ENCODE measurements around the gene CTU2. TPM values are rescaled to one million over a fixed set of nuclear protein-coding genes. Genes with fewer than 3 reads are reported as not detected.
"Not testable (repeated sequence)": the region's sequence is repeated elsewhere in the genome, so short reads cannot be mapped to it uniquely, and the experiment has no call there.

The CTU2 gene
- 10 to 100 TPM; 38.0 to 41.6 TPM for total RNA-seq

- POLR2A ChIA-PET = interaction anchor here (1.1 to 4.1 kb wide), 4 partner anchors 11 to 150 kb away, joined by 3 to 16 read pairs (median 4); partner anchors contain the start of genes GALNS and TRAPPC2L
- no peaks in the 10 kb centered on the region for H3K27me3 Mint-ChIP-seq
- peak within 1 kb of the TSS; percentile 91 for H3K27ac Mint-ChIP-seq
- H3K4me3 Mint-ChIP-seq = peak within 1 kb of the TSS; percentile 82
- H3K36me3 Mint-ChIP-seq = peaks cover 8% of the 10 kb centered on the region
- peak; percentile 94 for DNase-seq
- H3K4me1 Mint-ChIP-seq (ENCODE audit: low read depth) = peaks cover 47% of the 10 kb centered on the region
- CTCF ChIA-PET = interaction anchor here (3.9 to 5.4 kb wide), 2 partner anchors 20 to 31 kb away, joined by 24 to 36 read pairs; partner anchors contain the start of gene SNAI3
- H3K9me3 Mint-ChIP-seq = no peaks in the 10 kb centered on the region
- intact Hi-C loops (cut with micrococcal nuclease) = loop anchor here (1.0 to 5.0 kb wide), 4 partner anchors 76 to 151 kb away; partner anchors contain the start of genes CDT1, TRAPPC2L and ZC3H18
These were observed at the start of gene CTU2, which contains the start of gene RNF166 for GRCh38 chr16:88706229-88706964. Gene CTU2 (plus strand): TSS chr16:88706503. CDS start chr16:88706531, 28 bp downstream. Gene RNF166 (minus strand): TSS chr16:88706408. CDS start chr16:88706325, 83 bp downstream.

DNA sequence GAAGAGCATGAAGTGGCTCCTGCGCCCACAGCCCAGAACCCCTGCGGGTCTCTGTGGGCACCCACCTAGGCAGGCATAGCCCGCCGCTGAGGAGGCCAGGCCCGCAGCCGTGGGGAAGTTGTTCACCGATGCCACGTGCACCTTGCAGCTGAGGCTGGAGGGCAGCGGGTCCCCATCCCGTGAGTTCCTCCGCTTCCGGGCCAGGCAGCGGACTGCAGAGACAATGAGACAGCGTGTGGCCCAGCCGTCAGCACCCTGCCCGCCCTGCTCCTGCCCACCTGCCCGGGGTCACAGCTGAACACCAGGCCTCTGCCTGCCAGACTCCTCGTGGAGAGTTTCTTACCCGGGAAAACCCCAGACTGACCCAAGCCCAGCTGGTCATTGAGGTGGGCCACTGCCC lies 48.9 kb upstream of the CTU2 start:
- intact Hi-C loops (cut with micrococcal nuclease) = no loop called here
- DNase-seq = no peak
- Mint-ChIP-seq H3K4me3 (no peak overlapping the region), H3K9me3 (no peaks in the 10 kb centered on the region), H3K27ac (no peak overlapping the region), H3K36me3 (peaks cover 11% of the 10 kb centered on the region), H3K4me1 (ENCODE audit: low read depth) (peaks cover 11% of the 10 kb centered on the region), H3K27me3 (no peaks in the 10 kb centered on the region)
- POLR2A ChIA-PET = no interaction called here
- CTCF ChIA-PET = interaction anchor here (1.3 to 2.2 kb wide), 2 partner anchors 28 to 80 kb away, joined by 3 to 4 read pairs; no protein-coding TSS in a partner anchor

DNA sequence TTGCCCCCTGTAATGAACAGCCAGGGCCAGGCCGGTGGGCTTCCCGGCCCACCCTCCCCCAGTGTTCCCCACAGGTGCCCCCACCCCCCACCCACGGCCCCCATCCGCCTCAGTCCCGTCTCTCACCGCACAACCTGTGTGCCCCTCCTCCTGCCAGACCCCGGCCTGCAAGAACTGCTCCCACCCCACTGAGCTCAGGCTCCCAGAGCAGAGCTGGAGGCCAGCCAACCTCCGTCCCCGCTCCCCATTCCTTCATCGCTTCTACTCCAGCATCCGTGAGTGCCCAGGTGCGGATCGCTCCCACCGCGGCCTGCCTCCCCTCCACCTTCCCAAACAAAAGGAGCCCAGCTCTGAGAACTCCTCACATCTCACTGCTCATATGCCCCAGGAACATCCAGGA lies 47.6 kb upstream of the CTU2 start:
- intact Hi-C loops (cut with micrococcal nuclease) = no loop called here
- Mint-ChIP-seq H3K36me3 (peaks cover 11% of the 10 kb centered on the region), H3K27me3 (no peaks in the 10 kb centered on the region), H3K27ac (no peak overlapping the region), H3K4me1 (ENCODE audit: low read depth) (peaks cover 11% of the 10 kb centered on the region), H3K9me3 (no peaks in the 10 kb centered on the region), H3K4me3 (no peak overlapping the region)
- ChIA-PET POLR2A (no interaction called here), CTCF (interaction anchor here (1.3 kb wide), 1 partner anchor 79 kb away, joined by 3 read pairs; no protein-coding TSS in a partner anchor)
- DNase-seq = no peak

GRCh38 chr16:88659160-88659559 lies 47.1 kb upstream of the CTU2 start:
- intact Hi-C loops (cut with micrococcal nuclease) = no loop called here
- POLR2A ChIA-PET = no interaction called here
- H3K4me3 Mint-ChIP-seq = no peak overlapping the region
- CTCF ChIA-PET = no interaction called here
- no peaks in the 10 kb centered on the region for H3K9me3 Mint-ChIP-seq
- DNase-seq = no peak
- H3K27me3 Mint-ChIP-seq = no peaks in the 10 kb centered on the region
- H3K36me3 Mint-ChIP-seq = peaks cover 11% of the 10 kb centered on the region
- H3K4me1 Mint-ChIP-seq (ENCODE audit: low read depth) = peaks cover 14% of the 10 kb centered on the region
- no peak overlapping the region for H3K27ac Mint-ChIP-seq

- no peak overlapping the region for H3K27ac Mint-ChIP-seq
- H3K9me3 Mint-ChIP-seq = no peaks in the 10 kb centered on the region
These were observed 44.8 kb upstream of the CTU2 start for GRCh38 chr16:88661468-88661867.

GRCh38 chr16:88662222-88662842 lies 44.0 kb upstream of the CTU2 start:
- peak; percentile 45 for DNase-seq
- Mint-ChIP-seq H3K27me3 (no peaks in the 10 kb centered on the region), H3K9me3 (no peaks in the 10 kb centered on the region), H3K36me3 (peaks cover 2% of the 10 kb centered on the region), H3K4me1 (ENCODE audit: low read depth) (peaks cover 17% of the 10 kb centered on the region), H3K27ac (peak overlapping the region; percentile 83), H3K4me3 (peak overlapping the region; percentile 91)
- ChIA-PET CTCF (no interaction called here), POLR2A (interaction anchor here (1.0 to 3.2 kb wide), 3 partner anchors 25 to 92 kb away, joined by 4 to 9 read pairs (median 5); partner anchors contain the start of gene ZC3H18)
- intact Hi-C loops (cut with micrococcal nuclease) = no loop called here

More at GRCh38 chr16:88661468-88661867, 44.8 kb upstream of the CTU2 start:
- ChIA-PET POLR2A (interaction anchor here (3.2 kb wide), 1 partner anchor 40 kb away, joined by 9 read pairs; no protein-coding TSS in a partner anchor), CTCF (no interaction called here)
- no peaks in the 10 kb centered on the region for H3K27me3 Mint-ChIP-seq
- peaks cover 4% of the 10 kb centered on the region for H3K36me3 Mint-ChIP-seq
- intact Hi-C loops (cut with micrococcal nuclease) = no loop called here
- H3K4me3 Mint-ChIP-seq = peak overlapping the region; percentile 25
- peaks cover 17% of the 10 kb centered on the region for H3K4me1 Mint-ChIP-seq (ENCODE audit: low read depth)
- no peak for DNase-seq

- Mint-ChIP-seq H3K4me3 (peak within 1 kb of the TSS; percentile 91), H3K36me3 (peaks cover 4% of the 10 kb centered on the region), H3K4me1 (ENCODE audit: low read depth) (peaks cover 17% of the 10 kb centered on the region), H3K9me3 (no peaks in the 10 kb centered on the region), H3K27ac (peak within 1 kb of the TSS; percentile 86), H3K27me3 (no peaks in the 10 kb centered on the region)
- peak; percentile 98 for DNase-seq
- POLR2A ChIA-PET = interaction anchor here (1.0 to 3.2 kb wide), 3 partner anchors 24 to 92 kb away, joined by 4 to 9 read pairs (median 5); partner anchors contain the start of gene ZC3H18
- intact Hi-C loops (cut with micrococcal nuclease) = loop anchor here (1.0 kb wide), 3 partner anchors 12 to 93 kb away; partner anchors contain the start of genes CYBA, SNAI3 and ZC3H18
- CTCF ChIA-PET = interaction anchor here (1.0 kb wide), 1 partner anchor 43 kb away, joined by 3 read pairs; no protein-coding TSS in a partner anchor
These were observed 43.3 kb upstream of the CTU2 start, which contains the start of gene MVD for GRCh38 chr16:88662843-88663606. Gene MVD (minus strand): TSS chr16:88663091. CDS start chr16:88663080, 11 bp downstream.

GRCh38 chr16:88665148-88665547 lies 41.2 kb upstream of the CTU2 start:
- ChIA-PET CTCF (interaction anchor here (1.0 to 1.4 kb wide), 4 partner anchors 16 to 32 kb away, joined by 3 to 4 read pairs (median 4); partner anchors contain the start of gene SNAI3), POLR2A (interaction anchor here (1.3 kb wide), 1 partner anchor 22 kb away, joined by 4 read pairs; the partner anchor contains the start of gene SNAI3)
- DNase-seq = no peak
- Mint-ChIP-seq H3K27ac (no peak overlapping the region), H3K4me3 (peak overlapping the region; percentile 47), H3K4me1 (ENCODE audit: low read depth) (peaks cover 17% of the 10 kb centered on the region), H3K36me3 (peaks cover 4% of the 10 kb centered on the region), H3K9me3 (no peaks in the 10 kb centered on the region), H3K27me3 (no peaks in the 10 kb centered on the region)
- intact Hi-C loops (cut with micrococcal nuclease) = no loop called here

GRCh38 chr16:88665570-88665969 lies 40.7 kb upstream of the CTU2 start:
- Mint-ChIP-seq H3K27ac (no peak overlapping the region), H3K27me3 (no peaks in the 10 kb centered on the region), H3K36me3 (peaks cover 4% of the 10 kb centered on the region), H3K4me1 (ENCODE audit: low read depth) (peaks cover 17% of the 10 kb centered on the region), H3K9me3 (no peaks in the 10 kb centered on the region), H3K4me3 (no peak overlapping the region)
- intact Hi-C loops (cut with micrococcal nuclease) = no loop called here
- no peak for DNase-seq
- ChIA-PET CTCF (interaction anchor here (1.0 to 1.4 kb wide), 4 partner anchors 16 to 32 kb away, joined by 3 to 4 read pairs (median 4); partner anchors contain the start of gene SNAI3), POLR2A (interaction anchor here (1.3 kb wide), 1 partner anchor 21 kb away, joined by 4 read pairs; the partner anchor contains the start of gene SNAI3)

DNA sequence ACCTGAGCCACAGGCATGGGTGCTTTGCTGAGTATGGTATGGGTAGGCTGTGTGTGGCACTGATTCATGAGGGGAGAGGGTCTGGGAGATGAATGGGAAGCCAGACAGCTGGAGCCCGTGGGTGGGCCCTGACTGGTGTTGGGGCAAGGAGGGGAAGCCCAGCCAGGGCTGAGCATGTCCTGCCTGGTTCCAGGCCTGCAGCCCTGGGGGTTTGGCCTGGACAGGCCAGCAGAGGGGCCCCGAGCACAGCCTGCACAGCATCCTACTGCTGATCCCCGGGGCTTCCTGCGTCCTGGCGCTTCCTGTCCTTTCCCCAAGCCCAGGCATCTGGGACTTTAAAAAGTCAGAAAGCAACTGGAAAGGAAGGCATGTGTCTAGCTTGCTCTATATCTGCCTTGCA lies 38.8 kb upstream of the CTU2 start:
- Mint-ChIP-seq H3K36me3 (peaks cover 4% of the 10 kb centered on the region), H3K4me1 (ENCODE audit: low read depth) (peaks cover 6% of the 10 kb centered on the region), H3K27me3 (no peaks in the 10 kb centered on the region), H3K9me3 (no peaks in the 10 kb centered on the region), H3K27ac (no peak overlapping the region), H3K4me3 (no peak overlapping the region)
- ChIA-PET CTCF (no interaction called here), POLR2A (no interaction called here)
- intact Hi-C loops (cut with micrococcal nuclease) = no loop called here
- DNase-seq = no peak

DNA sequence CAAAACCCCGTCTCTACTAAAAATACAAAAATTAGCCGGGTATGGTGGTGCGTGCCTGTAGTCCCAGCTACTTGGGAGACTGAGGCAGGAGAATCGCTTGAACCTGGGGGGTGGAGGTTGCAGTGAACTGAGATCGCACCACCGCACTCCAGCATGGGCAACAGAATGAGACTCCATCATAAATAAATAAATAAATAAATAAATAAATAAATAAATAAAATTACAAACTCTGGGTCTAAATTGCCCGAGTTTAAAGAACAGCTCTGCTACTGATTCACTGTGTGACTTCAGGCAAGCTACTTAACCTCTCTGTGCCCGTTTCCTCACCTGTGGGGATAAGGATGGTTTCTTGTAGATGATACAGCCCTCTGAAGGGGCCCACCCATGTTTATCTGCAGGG lies 36.8 kb upstream of the CTU2 start:
- H3K9me3 Mint-ChIP-seq; H3K4me3 Mint-ChIP-seq; POLR2A ChIA-PET; H3K27me3 Mint-ChIP-seq; H3K36me3 Mint-ChIP-seq; intact Hi-C loops (cut with micrococcal nuclease); DNase-seq; H3K27ac Mint-ChIP-seq; H3K4me1 Mint-ChIP-seq (ENCODE audit: low read depth): not testable (repeated sequence)
- CTCF ChIA-PET = interaction anchor here (1.2 kb wide), 1 partner anchor 11 kb away, joined by 4 read pairs; no protein-coding TSS in a partner anchor
